ENCODE measurements around the gene LMTK3. TPM values are rescaled to one million over a fixed set of nuclear protein-coding genes. Genes with fewer than 3 reads are reported as not detected.

Gene LMTK3
- total and polyA plus RNA-seq, 2 of the 13 experiments (the other 11 are each of a cell fraction or from before 2014, with no cell fraction given) = 0.18 to 0.29 TPM

GRCh38 chr19:48553676-48554384 lies 42.2 kb upstream of the LMTK3 start (continued):
- TF ChIP-seq HBP1 (CRISPR knock-in tag; IDR thresholded peaks at IDR 0.05; ENCODE audit: low read depth) = no peak
- TF ChIP-seq ATF4 (CRISPR knock-in tag; IDR thresholded peaks at IDR 0.05) = peak in 1 of 2 experiments; percentile 69; a peak in 2 of 4 replicates
- TF ChIP-seq GATAD2A (CRISPR knock-in tag; IDR thresholded peaks at IDR 0.05) = peak; percentile 80
- no peak for TF ChIP-seq ZNF792 (CRISPR knock-in tag; IDR thresholded peaks at IDR 0.05)
- no peak for TF ChIP-seq SMARCC2 (IDR thresholded peaks at IDR 0.05)
- TF ChIP-seq RELA (CRISPR knock-in tag; IDR thresholded peaks at IDR 0.05) = no peak
- peak; percentile 48; the same call in 1 of the 2 replicates for TF ChIP-seq TFDP2 (CRISPR knock-in tag; IDR thresholded peaks at IDR 0.05)
- peak; percentile 79; the same call in 1 of the 2 replicates for TF ChIP-seq RXRA (CRISPR knock-in tag; IDR thresholded peaks at IDR 0.05)
- peak; percentile 72 for TF ChIP-seq NCOA2 (CRISPR knock-in tag; IDR thresholded peaks at IDR 0.05)
- TF ChIP-seq ZFP91 (CRISPR knock-in tag; IDR thresholded peaks at IDR 0.05; ENCODE audit: borderline replicate concordance) = no peak
- no peak for TF ChIP-seq FOSL1 (CRISPR knock-in tag; IDR thresholded peaks at IDR 0.05; ENCODE audit: borderline replicate concordance)
- TF ChIP-seq HIVEP1 (CRISPR knock-in tag; IDR thresholded peaks at IDR 0.05) = no peak
- peak; percentile 60; the same call in 1 of the 2 replicates for TF ChIP-seq ADNP (CRISPR knock-in tag; IDR thresholded peaks at IDR 0.05)
- no peak; the same call in 1 of the 2 replicates for TF ChIP-seq KLF11 (CRISPR knock-in tag; IDR thresholded peaks at IDR 0.05)
- TF ChIP-seq HMGXB3 (CRISPR knock-in tag; IDR thresholded peaks at IDR 0.05; ENCODE audit: borderline replicate concordance) = 0 out of 2 replicates have a peak, but pooled peaks have one; percentile 49
- TF ChIP-seq SAP130 (CRISPR knock-in tag; IDR thresholded peaks at IDR 0.05; ENCODE audit: low read depth) = peak; percentile 47
- no peak for TF ChIP-seq KDM4B (CRISPR knock-in tag; IDR thresholded peaks at IDR 0.05)
- no peak for TF ChIP-seq ZNF235 (CRISPR knock-in tag; IDR thresholded peaks at IDR 0.05; ENCODE audit: borderline replicate concordance)
- TF ChIP-seq ZNF510 (CRISPR knock-in tag; IDR thresholded peaks at IDR 0.05; ENCODE audit: low read depth) = no peak
- TF ChIP-seq RXRB (CRISPR knock-in tag; IDR thresholded peaks at IDR 0.05; ENCODE audit: borderline replicate concordance) = peak; percentile 62; the same call in 1 of the 2 replicates
- no peak for TF ChIP-seq HDAC6 (IDR thresholded peaks at IDR 0.05; ENCODE audit: low read depth, low read length)

All from HepG2 (cell line).